HepG2 (cell line): Measurements from ENCODE around the gene DLX6. TPM values are rescaled to one million over a fixed set of nuclear protein-coding genes. Genes with fewer than 3 reads are reported as not detected.

Experiments used
- CERS6 ChIP-seq: sonication (generic); formaldehyde crosslinking; IDR thresholded peaks from 2 replicates; pipeline ENCODE4 v1.5.0; 2020; ENCODE audit warnings: missing genetic modification reagents
- GPN1 ChIP-seq: sonication (generic); formaldehyde crosslinking; IDR thresholded peaks from 2 replicates; pipeline ENCODE4 v1.5.1; 2020; ENCODE audit warnings: missing genetic modification reagents, borderline replicate concordance
- HIC2 ChIP-seq: sonication (generic); formaldehyde crosslinking; IDR thresholded peaks from 2 replicates; pipeline ENCODE4 v1.9.0; 2022; ENCODE audit warnings: low read depth, missing genetic modification reagents
- MAFG ChIP-seq: sonication (generic); formaldehyde crosslinking; IDR thresholded peaks from 2 replicates; pipeline ENCODE4 v1.5.1; 2020; ENCODE audit warnings: mild to moderate bottlenecking, missing genetic modification reagents
- NFAT5 ChIP-seq: sonication (generic); formaldehyde crosslinking; IDR thresholded peaks from 2 replicates; pipeline ENCODE4 v1.4.0; 2020; ENCODE audit warnings: missing genetic modification reagents
- NFKB2 ChIP-seq: sonication (generic); formaldehyde crosslinking; IDR thresholded peaks from 2 replicates; pipeline ENCODE4 v1.4.0; 2020; ENCODE audit warnings: missing genetic modification reagents, borderline replicate concordance
- NKX3-1 ChIP-seq: sonication (generic); formaldehyde crosslinking; IDR thresholded peaks from 2 replicates; pipeline ENCODE4 v1.5.0; 2020; ENCODE audit warnings: missing genetic modification reagents
- SIN3B ChIP-seq: fragments of 150-350 bp; IDR thresholded peaks from 2 replicates; pipeline ENCODE4 v1.6.1; 2014; ENCODE audit warnings: low read length
- SUZ12 ChIP-seq: fragments of 150-350 bp; IDR thresholded peaks from 2 replicates; pipeline ENCODE4 v1.6.1; 2014; ENCODE audit warnings: low read depth, low read length
- TBX3 ChIP-seq: fragments of 450-650 bp; IDR thresholded peaks from 2 replicates; pipeline ENCODE4 v1.6.1; 2017; ENCODE audit warnings: antibody characterized with exemption, mild to moderate bottlenecking, inconsistent platforms, borderline replicate concordance
- TERF1 ChIP-seq: sonication (generic); formaldehyde crosslinking; IDR thresholded peaks from 2 replicates; pipeline ENCODE4 v1.8.0; 2022; ENCODE audit warnings: mild to moderate bottlenecking, missing genetic modification reagents, moderate library complexity
- THYN1 ChIP-seq: sonication (generic); formaldehyde crosslinking; IDR thresholded peaks from 2 replicates; pipeline ENCODE4 v1.8.1; 2023; ENCODE audit warnings: low read depth, mild to moderate bottlenecking, moderate library complexity, missing genetic modification reagents, borderline replicate concordance
- ZC3H13 ChIP-seq: sonication (generic); formaldehyde crosslinking; IDR thresholded peaks from 2 replicates; pipeline ENCODE4 v1.8.1; 2023; ENCODE audit warnings: mild to moderate bottlenecking, missing genetic modification reagents, moderate library complexity
- ZFP91 ChIP-seq: sonication (generic); formaldehyde crosslinking; IDR thresholded peaks from 2 replicates; pipeline ENCODE4 v1.9.0; 2022; ENCODE audit warnings: missing genetic modification reagents, mild to moderate bottlenecking, borderline replicate concordance
- ZKSCAN8 ChIP-seq: IDR thresholded peaks from 2 replicates; pipeline ENCODE4 v1.6.1; 2016; ENCODE audit warnings: borderline replicate concordance, missing genetic modification reagents, missing compliant biosample characterization
- ZNF143 ChIP-seq: sonication (generic); formaldehyde crosslinking; IDR thresholded peaks from 2 replicates; pipeline ENCODE4 v1.4.0; 2020; ENCODE audit warnings: missing genetic modification reagents
- ZNF383 ChIP-seq: sonication (generic); formaldehyde crosslinking; IDR thresholded peaks from 2 replicates; pipeline ENCODE4 v1.4.0; 2020; ENCODE audit warnings: missing genetic modification reagents, mild to moderate bottlenecking, borderline replicate concordance
- polyA plus RNA-seq, 8 experiments: library from polyadenylated mRNA; depleted of rRNA in 3 of 8; stranded (reverse) in 7 of 8; unstranded in 1 of 8; fragments of >200 nt; fragmentation: Illumina TruSeq in 4 of 8; extraction: Trizol in 4 of 8; gene quantifications; 2 replicates each; pipeline versions ENCODE4 v1.2.1 to v1.2.3, GENCODE V29; 2011 to 2016; ENCODE audit warnings: low read depth in 4 of 8, missing spikeins in 1 of 8, mixed read lengths in 1 of 8; ENCODE audit not compliant: insufficient read depth in 1 of 8
- total RNA-seq, 5 experiments: library from RNA; depleted of rRNA; stranded (reverse); fragments of >200 nt; fragmentation: Illumina TruSeq; extraction: Trizol; gene quantifications; 2 replicates each; pipeline ENCODE4 v1.2.3, GENCODE V29; 2016; ENCODE audit warnings: low read depth in 1 of 5

DLX6 gene
- total and polyA plus RNA-seq, 2 of the 13 experiments (the other 11 are each of a cell fraction or from before 2014, with no cell fraction given) = 3.5 to 5.5 TPM

GRCh38 chr7:97016381-97017191 lies 11.2 kb downstream of the DLX6 start (continued):
- TF ChIP-seq HIC2 (CRISPR knock-in tag) = peak; percentile 76
- no peak; the same call in 1 of the 2 replicates for TF ChIP-seq ZC3H13 (CRISPR knock-in tag)
- TF ChIP-seq SIN3B = no peak
- TF ChIP-seq ZNF143 (CRISPR knock-in tag) = peak; percentile 81
- no peak for TF ChIP-seq TERF1 (CRISPR knock-in tag)
- TF ChIP-seq NFKB2 = peak; percentile 63; the same call in 1 of the 2 replicates
- no peak for TF ChIP-seq MAFG (CRISPR knock-in tag)
- no peak for TF ChIP-seq ZNF383 (CRISPR knock-in tag)
- peak; percentile 88; the same call in 1 of the 2 replicates for TF ChIP-seq ZFP91 (CRISPR knock-in tag)
- 0 out of 2 replicates have a peak, but pooled peaks have one; percentile 51 for TF ChIP-seq ZKSCAN8 (CRISPR knock-in tag)
- TF ChIP-seq CERS6 = no peak
- TF ChIP-seq THYN1 (CRISPR knock-in tag) = no peak
- TF ChIP-seq SUZ12 = no peak
- TF ChIP-seq NFAT5 = peak; percentile 62; the same call in 1 of the 2 replicates
- peak; percentile 72; the same call in 1 of the 2 replicates for TF ChIP-seq NKX3-1 (CRISPR knock-in tag)
- TF ChIP-seq TBX3 = no peak
- TF ChIP-seq GPN1 (CRISPR knock-in tag) = no peak
